ENCODE measurements around the gene AKR1C3. TPM values are rescaled to one million over a fixed set of nuclear protein-coding genes. Genes with fewer than 3 reads are reported as not detected.
"Not testable (repeated sequence)": the region's sequence is repeated elsewhere in the genome, so short reads cannot be mapped to it uniquely, and the experiment has no call there.

Gene AKR1C3
- total RNA-seq, 1 donor from 2014 or later = 0.49 TPM

DNA sequence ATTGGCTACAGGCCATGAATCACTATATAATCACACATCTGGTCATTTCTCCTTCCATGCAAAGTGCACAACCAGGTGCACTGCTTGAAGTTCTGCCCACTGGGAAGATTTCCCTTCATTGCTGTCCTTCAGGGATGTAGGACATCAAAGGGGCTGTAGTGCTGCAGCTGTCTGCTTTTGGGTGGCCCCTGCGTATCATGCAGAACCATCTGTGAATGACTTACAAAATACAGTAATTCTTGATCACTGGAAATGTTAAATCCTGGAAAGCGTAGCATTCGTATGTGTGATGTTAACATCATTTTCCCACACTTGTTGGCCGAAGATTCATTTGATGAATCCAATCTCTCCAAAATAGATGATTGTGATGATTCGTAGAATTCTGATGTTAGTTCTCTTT, 22.4 kb downstream of the AKR1C3 start:
- Mint-ChIP-seq H3K27ac (ENCODE audit: unreplicated experiment) (no peak overlapping the region), H3K4me1 (ENCODE audit: low read depth, unreplicated experiment) (no peaks in the 10 kb centered on the region), H3K4me3 (ENCODE audit: unreplicated experiment) (no peak overlapping the region), H3K9me3 (ENCODE audit: unreplicated experiment) (no peaks in the 10 kb centered on the region), H3K27me3 (ENCODE audit: unreplicated experiment) (no peaks in the 10 kb centered on the region), H3K36me3 (ENCODE audit: unreplicated experiment) (no peaks in the 10 kb centered on the region)
- TF ChIP-seq, protein P1, sequence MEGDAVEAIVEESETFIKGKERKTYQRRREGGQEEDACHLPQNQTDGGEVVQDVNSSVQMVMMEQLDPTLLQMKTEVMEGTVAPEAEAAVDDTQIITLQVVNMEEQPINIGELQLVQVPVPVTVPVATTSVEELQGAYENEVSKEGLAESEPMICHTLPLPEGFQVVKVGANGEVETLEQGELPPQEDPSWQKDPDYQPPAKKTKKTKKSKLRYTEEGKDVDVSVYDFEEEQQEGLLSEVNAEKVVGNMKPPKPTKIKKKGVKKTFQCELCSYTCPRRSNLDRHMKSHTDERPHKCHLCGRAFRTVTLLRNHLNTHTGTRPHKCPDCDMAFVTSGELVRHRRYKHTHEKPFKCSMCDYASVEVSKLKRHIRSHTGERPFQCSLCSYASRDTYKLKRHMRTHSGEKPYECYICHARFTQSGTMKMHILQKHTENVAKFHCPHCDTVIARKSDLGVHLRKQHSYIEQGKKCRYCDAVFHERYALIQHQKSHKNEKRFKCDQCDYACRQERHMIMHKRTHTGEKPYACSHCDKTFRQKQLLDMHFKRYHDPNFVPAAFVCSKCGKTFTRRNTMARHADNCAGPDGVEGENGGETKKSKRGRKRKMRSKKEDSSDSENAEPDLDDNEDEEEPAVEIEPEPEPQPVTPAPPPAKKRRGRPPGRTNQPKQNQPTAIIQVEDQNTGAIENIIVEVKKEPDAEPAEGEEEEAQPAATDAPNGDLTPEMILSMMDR (IDR thresholded peaks at IDR 0.05; ENCODE audit: partially characterized antibody, unreplicated experiment) = no peak
- DNase-seq = no peak

DNA sequence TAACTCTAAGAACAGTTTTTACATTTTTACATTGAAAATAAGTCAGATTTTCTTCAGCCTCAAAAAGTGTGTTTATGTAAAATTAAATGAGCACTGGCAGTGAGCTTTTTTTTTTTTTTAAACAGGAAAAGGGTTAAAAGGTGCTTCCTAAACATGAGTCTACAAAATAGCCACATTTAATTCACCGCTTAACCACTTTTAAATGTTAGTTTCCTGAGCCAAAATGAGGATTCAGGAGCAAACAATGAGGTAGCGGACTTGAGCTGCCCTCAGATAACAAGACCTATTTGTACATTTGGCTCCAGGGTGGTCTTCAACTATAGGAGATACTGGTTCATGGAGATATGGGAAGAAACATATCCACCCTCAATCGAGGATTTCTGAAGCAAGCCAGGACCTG, 22.8 kb downstream of the AKR1C3 start:
- H3K4me1 Mint-ChIP-seq (ENCODE audit: low read depth, unreplicated experiment) = no peaks in the 10 kb centered on the region
- no peaks in the 10 kb centered on the region for H3K36me3 Mint-ChIP-seq (ENCODE audit: unreplicated experiment)
- no peak for DNase-seq
- H3K4me3 Mint-ChIP-seq (ENCODE audit: unreplicated experiment) = no peak overlapping the region
- H3K27ac Mint-ChIP-seq (ENCODE audit: unreplicated experiment) = no peak overlapping the region
- no peaks in the 10 kb centered on the region for H3K9me3 Mint-ChIP-seq (ENCODE audit: unreplicated experiment)
- H3K27me3 Mint-ChIP-seq (ENCODE audit: unreplicated experiment) = no peaks in the 10 kb centered on the region
- TF ChIP-seq, protein P1 (IDR thresholded peaks at IDR 0.05; ENCODE audit: partially characterized antibody, unreplicated experiment) = no peak

DNA sequence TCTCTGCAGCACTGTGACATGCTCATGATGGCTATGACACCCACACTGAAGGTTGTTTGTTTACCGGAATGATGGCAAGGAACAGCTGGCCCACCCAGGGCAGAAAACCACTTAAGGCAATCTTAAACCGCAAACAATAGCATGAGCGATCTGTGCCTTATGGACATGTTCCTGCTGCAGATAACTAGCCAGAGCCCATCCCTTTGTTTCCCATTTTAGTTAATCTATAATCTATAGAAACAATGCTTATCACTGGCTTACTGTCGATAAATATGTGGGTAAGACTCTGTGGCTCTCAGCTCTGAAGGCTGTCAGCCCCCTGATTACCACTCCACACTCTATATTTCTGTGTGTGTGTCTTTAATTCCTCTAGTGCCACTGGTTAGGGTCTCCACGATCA, 25.8 kb downstream of the AKR1C3 start:
- not testable (repeated sequence) for H3K27ac Mint-ChIP-seq (ENCODE audit: unreplicated experiment); H3K4me1 Mint-ChIP-seq (ENCODE audit: low read depth, unreplicated experiment); H3K9me3 Mint-ChIP-seq (ENCODE audit: unreplicated experiment); DNase-seq; H3K36me3 Mint-ChIP-seq (ENCODE audit: unreplicated experiment); H3K27me3 Mint-ChIP-seq (ENCODE audit: unreplicated experiment); H3K4me3 Mint-ChIP-seq (ENCODE audit: unreplicated experiment)

DNA sequence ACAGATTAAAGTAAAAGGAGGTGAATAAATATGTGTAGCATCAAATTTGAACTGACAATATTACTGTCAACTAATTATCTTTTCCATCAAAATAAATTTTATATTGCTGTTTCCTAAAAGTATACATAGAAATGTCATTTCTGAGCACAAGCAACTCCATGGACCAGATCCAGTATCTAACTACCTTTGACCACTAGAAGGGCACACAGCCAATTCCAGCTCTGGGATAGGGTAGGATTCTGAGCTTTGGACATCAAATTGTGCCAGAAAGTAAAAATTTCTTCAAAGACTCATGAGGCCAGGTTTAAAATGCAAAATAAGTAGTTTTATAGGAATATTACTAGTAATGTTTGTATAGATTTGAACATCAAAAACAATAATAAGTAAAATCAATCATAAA, 29.7 kb downstream of the AKR1C3 start:
- TF ChIP-seq, protein P1 (IDR thresholded peaks at IDR 0.05; ENCODE audit: partially characterized antibody, unreplicated experiment) = no peak
- no peak for DNase-seq
- Mint-ChIP-seq H3K9me3 (ENCODE audit: unreplicated experiment) (no peaks in the 10 kb centered on the region), H3K36me3 (ENCODE audit: unreplicated experiment) (no peaks in the 10 kb centered on the region), H3K27me3 (ENCODE audit: unreplicated experiment) (no peaks in the 10 kb centered on the region), H3K27ac (ENCODE audit: unreplicated experiment) (no peak overlapping the region), H3K4me1 (ENCODE audit: low read depth, unreplicated experiment) (no peaks in the 10 kb centered on the region), H3K4me3 (ENCODE audit: unreplicated experiment) (no peak overlapping the region)

DNA sequence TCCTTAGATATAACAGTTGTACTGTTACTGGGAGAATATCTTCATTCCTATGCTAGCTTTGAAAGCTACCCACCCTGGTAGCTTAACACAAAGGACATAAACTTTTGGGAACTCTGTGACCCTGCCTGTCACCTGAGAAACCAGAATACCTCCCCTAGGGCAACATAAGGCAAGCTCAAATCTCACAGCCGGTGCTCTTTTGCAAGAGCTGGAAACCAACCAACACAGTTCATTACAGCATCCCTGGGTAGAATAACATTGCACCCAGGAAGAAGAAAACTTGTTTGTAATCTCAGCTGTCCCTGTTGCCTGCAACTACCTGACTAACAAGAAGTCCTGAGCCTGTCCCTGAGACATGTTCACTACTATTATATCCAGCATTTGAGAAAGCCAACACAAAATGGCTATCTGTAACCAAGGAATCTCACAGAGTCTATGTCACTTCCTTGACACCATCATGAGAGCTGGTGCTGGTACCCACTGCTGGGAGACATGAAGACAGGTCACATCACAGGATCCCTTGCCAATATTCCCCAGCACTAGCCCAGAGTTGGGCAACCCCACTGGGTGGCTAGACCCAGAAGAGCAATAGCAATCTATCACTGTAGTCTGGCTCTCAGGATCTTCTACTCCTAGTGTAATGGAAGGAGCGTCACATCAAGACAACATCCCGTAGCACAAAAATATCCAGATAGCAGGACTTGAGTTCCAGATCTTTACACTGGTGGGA, 31.3 kb downstream of the AKR1C3 start:
- no peak overlapping the region for H3K4me3 Mint-ChIP-seq (ENCODE audit: unreplicated experiment)
- no peaks in the 10 kb centered on the region for H3K36me3 Mint-ChIP-seq (ENCODE audit: unreplicated experiment)
- TF ChIP-seq, protein P1 (IDR thresholded peaks at IDR 0.05; ENCODE audit: partially characterized antibody, unreplicated experiment) = no peak
- H3K27ac Mint-ChIP-seq (ENCODE audit: unreplicated experiment) = no peak overlapping the region
- no peaks in the 10 kb centered on the region for H3K4me1 Mint-ChIP-seq (ENCODE audit: low read depth, unreplicated experiment)
- no peaks in the 10 kb centered on the region for H3K9me3 Mint-ChIP-seq (ENCODE audit: unreplicated experiment)
- no peaks in the 10 kb centered on the region for H3K27me3 Mint-ChIP-seq (ENCODE audit: unreplicated experiment)
- no peak for DNase-seq

All from glutamatergic neuron (in vitro differentiated cells).